HG03139 (cell line): ENCODE measurements around the gene CSF3R.
A peak's percentile ranks its signal among the peaks of the same experiment; 100 is the strongest.

Source experiments
- ATAC-seq: cut with Tn5 transposase; IDR thresholded peaks from one replicate; pipeline ENCODE4 v1.9.1; 2021; ENCODE audit not compliant: unreplicated experiment

CSF3R gene

DNA sequence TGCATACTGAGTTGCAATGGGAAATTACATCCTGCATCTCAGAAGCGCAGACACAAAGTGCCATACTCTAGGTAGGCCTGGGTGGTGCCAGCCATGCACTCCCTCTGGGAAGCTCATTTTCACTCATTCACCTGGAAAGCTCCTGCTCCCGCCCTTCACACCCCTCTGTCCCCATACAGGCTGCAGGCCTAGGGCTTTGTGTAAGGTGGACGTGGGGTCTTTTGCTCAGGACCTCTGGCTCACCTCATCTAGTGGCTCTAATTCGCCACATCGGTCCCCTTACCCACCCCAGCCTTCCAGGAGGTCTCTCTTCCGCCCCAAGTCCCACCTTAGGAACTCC, 19.3 kb downstream of the CSF3R start:
- ATAC-seq, result no peak

DNA sequence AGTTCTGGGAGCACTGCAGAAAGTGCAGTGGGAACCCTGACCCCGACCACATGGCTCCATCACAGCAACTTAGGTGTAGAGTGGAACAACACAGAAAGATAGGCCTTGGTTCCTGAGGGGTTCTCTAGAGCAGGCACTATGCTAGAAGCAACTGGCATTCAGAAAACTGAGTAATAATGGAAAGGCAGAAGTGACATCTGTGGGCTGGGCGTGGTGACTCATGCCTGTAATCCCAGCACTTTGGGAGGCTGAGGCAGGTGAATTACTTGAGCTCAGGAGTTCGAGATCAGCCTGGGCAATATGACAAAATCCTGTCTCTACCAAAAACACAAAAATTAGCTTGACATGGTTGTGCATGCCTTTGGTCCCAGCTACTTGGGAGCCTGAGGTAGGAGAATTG, 23.8 kb downstream of the CSF3R start:
- ATAC-seq, result no peak

DNA sequence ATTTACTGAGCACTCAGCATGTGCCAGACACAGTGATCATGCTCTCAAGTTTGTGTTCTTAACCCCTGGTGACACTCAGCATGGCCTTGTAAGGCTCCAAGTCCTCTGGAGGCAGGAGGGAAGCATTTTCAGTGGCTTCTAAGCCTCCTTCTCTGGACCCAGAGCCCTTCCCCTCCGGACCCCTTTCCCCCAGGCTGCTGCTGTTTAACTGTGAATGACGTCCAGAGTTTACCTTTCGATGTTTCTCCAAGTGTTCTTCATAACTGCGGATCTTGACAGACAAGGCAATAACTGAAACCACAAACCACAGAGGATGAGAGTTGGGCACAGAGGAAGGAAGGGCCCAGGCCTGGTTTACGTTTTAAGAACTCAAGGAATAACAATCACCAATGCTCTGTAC, 25.0 kb downstream of the CSF3R start:
- ATAC-seq, result no peak

DNA sequence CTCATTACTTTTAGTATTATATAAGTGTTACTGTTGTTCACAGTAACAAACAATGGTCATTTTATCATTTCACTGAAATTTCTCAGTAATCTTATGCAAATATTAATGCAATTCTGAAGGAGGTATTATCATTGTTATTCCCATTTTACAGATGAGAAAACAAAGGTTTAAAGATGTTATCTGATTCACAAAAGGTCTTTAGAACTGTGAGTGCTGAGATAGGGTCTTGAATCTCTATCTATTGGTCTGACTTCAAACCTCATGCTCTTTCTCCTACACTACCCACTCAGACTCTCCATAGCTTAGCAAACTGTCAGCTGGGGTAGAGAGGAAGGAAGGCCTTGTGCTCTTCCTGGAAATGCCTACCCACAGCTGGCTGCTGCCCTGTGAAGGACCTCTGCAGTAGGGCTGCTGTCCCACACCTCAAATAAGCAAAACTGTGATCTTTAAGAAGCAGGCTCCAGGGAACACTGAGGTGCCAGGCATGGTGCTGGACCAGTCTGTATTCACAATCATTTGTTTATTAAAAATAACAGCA, 26.3 kb downstream of the CSF3R start:
- ATAC-seq, result no peak

DNA sequence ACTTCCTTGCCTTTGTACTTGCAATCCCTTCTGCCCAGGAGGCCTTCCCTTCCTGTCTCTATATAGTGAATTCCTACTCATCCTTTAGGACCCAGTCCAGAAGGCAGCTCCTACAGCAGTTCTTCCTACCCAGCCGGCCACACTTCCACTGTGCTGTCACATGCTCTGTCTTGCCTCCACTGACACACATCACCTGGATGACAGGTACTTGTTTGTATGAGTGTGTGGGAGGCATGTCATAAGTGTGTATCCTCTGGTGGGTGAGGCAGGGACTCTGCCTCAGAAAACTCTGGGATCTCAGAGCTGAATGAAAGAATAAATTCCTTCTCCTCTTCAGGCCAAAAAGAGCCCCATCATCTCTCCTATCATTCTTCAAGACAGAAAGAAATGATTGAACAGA, 27.3 kb downstream of the CSF3R start:
- no peak for ATAC-seq

DNA sequence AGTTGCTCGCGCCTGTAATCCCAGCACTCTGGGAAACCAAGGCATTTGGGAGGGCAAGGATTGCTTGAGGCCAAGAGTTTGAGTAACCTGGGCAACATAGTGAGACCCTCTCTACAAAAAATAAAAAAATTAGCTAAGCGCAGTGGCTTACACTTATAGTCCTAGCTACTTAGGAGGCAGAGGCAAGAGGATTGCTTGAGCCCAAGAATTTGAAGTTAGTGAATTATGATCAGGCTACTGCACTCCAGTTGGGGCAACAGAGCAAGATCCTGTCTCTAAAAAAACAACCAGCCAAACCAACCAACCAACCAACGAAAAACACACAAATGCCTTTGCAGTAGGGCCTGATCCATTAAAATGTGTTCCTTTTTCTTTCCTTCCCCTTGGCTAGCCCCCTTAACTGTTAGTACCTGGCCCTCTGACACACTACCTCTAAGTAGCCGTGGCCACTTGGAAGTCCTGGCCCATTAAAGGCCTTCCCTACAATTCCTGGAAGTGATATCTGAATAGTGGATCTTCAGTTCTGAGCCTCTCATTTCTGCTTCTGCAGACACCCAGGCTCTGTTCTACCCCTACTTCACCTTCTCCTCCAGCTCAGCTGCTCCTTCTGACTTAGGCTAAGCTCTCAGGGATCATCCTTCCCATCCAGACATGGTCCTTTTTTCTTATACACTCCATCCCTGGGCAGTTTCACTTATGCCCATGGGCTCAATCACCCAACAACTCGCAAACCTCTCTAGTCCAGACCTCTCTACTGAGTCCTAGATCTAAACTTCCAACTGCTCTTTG, 28.9 kb downstream of the CSF3R start:
- ATAC-seq, result no peak

DNA sequence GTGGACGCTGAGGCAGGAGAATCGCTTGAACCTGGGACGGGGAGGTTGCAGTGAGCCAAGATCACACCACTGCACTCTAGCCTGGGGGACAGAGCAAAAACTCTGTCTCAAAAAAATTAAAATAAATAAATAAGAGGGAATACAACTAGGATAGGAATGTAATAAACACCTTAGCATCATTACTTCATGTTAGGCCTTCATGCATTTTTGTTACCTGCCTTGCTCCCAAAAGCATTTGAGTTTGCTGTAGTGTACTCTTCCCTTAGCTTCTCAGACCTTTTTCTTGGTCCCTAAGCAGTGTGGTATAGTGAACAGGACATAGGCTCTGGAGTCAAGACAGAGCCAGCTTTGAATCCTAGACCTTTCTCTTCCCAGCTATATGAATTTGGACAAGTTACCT, 29.7 kb downstream of the CSF3R start:
- ATAC-seq, result no peak

DNA sequence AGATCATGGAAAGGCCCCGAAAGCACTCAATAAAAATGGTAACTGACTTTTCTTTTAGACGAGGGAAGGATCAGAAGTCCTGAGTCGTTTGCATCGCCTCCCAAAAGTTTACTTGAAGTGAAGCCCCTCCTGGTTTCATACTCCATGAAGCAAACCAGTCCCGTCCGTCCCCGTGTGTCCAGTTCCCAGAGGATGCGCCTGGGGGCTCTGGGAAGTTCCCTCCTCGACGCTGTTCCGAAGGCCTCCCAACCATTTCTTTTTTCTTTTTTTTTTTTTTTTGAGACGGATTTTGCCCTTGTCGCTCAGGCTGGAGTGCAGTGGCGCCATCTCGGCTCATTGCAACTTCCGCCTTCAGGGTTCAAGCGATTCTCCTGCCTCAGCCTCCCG, 31.8 kb downstream of the CSF3R start:
- no peak for ATAC-seq

DNA sequence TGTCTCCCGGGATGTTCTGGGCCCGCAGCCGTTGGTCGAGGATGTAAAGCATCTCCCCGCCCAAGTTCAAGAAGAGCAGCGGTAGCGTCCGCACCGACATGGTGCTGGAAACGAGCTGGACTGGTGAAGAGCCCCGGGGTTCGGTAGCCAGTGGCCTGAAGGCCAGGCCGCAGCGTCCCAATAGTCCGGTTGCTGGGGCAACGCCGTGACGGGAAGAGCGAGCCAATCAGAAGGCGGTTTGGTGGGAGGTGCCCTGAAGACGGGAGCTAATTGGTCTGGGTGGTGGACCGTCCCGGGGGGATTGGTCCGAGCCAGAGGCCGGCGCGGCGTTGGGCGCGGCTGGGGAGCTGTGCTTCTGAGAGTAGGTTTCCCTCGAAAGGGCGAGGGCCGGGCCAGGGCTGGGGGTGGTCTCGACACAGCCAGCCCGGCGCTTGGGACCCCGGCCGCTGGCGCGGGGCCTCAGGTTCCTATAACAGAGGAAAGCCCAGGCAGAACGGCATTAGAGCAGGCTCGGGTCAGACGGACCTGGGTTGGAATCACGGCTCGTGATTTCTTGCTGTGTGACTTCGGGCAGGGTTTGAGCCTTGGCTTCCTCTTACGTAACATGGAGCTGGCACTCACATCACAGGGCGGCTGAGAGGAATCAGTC, 32.3 kb downstream of the CSF3R start, which contains the start of gene OSCP1:
Gene OSCP1 (minus strand): TSS at position 182 of the 649 bp plus-strand sequence. CDS start 82 bp downstream, at position 100.
- peak; percentile 95 for ATAC-seq

DNA sequence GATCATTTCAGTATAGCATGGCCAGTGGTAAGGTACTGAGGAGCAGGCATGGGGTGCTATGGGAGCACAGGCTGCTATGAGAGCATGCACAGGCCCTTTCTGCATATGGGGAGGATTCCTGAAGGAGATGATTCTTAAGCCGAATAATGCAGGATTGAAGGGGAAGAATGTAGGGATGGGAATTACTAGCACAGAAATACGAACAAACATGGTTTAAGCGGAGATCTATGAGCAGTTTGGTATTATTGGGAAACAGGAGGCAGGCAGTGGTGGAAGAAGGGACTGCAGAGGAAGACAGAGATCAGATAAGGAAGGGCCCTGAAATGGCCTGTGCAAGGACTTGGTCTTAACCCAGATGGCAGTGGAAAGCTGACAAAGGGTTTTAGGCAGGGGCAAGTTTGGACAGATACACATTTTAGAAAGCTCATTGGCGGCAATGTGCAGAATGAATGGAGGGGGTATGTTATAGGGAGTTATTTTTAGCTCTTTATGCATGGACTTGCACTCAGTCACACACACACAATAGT, 34.1 kb downstream of the CSF3R start:
- ATAC-seq, result no peak

DNA sequence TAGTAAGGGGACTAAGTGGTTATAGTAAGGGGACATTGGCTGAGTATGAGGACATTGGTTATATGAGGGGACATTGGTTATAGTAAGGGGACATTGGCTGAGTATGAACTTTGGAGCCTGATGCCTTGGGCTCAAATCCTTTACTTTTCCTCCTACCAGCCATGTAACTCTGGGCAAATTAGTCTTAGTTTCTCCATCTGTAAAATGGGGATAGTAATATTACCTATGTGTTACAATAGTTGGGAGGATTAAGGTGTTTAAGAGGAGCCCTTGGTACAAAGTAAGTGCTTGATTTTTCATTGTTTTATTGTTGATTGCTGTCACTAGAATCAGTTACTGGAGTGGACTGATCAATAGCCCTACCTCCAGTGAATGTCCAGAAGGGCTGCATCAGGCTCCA, 35.3 kb downstream of the CSF3R start:
- ATAC-seq, result no peak

DNA sequence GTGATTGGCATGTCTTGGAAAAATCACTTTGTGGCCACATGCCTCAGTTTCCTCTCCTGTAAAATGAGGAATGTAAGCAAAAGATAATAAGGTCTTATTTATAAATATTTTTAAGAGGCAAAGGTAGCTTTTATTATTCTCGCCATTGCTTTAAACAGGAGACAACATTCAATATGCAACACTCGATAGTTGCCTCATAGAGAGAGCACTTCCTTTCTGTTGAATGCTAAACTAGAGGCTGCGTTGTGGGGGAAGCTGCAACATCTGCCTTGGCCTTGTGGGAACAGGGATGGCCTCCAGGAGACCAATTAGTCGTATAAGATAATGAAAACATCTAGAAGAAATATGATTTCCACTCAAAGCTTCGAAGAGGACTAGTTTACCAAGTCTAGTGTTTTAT, 36.0 kb downstream of the CSF3R start:
- ATAC-seq, result no peak

DNA sequence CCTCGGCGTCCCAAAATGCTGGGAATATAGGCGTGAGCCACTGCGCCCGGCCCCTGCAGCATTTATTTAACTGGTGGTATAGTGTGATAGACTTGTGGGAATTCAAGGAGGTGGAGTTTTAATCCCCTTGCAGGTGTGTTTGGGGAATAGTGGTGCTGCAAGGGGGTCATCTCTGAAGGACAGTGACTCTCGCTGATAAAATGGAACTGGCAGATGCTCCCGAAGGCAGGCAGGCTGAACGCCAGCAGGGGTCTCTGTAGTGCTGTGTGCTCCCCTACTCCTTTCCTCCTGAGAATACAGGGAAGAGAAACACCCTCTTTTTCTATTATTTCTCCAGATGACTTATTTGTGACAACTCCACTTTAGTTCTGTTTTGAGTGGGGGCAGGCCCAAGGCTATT, 36.4 kb downstream of the CSF3R start:
- ATAC-seq, result no peak

DNA sequence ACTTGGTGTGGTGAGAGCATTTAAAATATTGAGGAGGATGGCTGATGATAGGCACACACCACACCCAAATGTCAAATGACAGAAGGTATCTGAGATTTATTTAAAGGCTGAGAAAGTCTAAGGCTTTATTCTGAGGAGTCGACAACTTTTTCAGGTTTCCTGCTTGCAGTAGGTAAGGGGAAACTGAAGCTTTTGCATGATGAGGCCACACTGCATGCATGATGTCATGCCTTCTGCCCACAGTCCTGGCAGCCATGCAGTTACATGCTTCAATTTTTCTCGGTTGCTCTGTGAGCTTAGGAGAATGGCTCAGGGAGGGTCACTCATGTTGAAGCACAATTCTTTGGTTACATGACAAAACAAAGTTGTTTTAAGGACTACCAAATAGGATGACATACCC, 39.4 kb downstream of the CSF3R start:
- no peak for ATAC-seq

DNA sequence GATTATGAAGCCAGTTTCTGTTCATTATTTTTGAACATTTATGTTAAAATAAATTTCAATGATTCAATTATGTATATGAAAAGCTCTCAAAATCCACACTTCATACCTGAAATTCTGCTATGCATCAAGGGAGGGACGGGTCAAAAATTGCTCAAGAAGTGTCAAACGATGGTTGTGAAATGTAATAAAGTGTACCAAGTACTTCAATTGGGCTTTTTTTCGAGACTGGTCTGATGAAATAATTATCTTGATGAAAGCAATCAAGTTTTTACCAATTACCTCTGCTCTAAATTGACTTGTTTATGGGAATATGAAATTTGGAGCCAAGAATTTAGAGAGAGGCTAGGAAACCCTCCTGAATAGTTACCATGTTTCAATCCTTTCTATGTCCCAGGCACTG, 40.4 kb downstream of the CSF3R start:
- no peak for ATAC-seq

DNA sequence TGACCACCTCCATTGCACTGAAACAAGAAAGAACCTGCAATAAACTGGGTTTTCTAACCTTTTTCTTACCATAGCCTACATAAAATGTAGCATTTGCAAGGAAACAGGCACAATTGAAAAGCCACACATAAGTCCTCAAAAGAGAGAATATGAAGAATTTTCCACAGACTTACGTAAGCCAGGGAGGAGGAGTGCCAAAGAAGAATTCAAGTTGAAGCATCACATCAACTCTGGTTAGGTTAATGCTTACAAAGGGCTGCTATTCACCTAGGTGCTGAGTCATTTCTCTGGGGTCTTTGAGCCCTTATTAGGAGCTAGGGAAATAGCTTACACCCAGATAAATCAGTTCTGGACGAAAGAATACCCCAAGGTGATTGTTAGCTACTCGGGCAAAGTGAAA, 42.1 kb downstream of the CSF3R start:
- ATAC-seq, result no peak

DNA sequence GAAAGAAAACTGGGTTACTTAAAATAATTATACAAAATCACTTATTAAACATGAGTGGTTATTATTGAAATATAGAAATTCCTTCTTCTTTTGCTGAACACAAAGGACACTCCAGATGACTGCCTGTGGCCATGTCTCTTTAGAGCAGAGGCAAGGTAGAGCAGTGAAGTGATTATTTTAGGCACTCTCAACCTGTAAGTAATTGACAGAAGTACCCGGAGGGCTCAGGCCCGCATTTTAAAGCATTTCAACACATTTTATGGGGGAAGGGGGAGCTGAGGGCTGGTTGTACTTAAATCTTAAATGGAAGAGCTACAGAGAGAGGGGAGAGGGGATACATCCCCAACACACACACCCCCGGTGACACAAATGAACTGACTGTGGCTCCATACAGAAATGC, 42.7 kb downstream of the CSF3R start:
- no peak for ATAC-seq

DNA sequence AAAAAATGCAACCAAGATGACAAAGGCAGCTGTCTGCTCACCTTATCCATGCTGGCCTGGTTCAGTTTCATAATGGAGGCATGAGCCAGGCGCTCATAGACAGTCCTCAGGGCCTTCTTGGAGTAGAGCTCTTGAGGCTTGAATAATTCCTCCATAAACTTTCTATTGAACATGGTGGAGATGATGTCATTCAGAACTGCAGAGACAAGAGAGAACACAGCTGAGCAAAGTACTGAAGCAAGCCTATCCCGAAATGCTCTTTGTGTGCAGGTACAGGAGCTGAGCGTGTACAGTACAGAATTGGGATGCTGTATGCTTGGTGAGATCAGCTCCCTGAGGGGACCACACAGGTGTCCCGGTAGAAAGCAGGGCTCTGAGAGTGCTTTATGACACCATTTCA, 44.0 kb downstream of the CSF3R start:
- ATAC-seq, result no peak

DNA sequence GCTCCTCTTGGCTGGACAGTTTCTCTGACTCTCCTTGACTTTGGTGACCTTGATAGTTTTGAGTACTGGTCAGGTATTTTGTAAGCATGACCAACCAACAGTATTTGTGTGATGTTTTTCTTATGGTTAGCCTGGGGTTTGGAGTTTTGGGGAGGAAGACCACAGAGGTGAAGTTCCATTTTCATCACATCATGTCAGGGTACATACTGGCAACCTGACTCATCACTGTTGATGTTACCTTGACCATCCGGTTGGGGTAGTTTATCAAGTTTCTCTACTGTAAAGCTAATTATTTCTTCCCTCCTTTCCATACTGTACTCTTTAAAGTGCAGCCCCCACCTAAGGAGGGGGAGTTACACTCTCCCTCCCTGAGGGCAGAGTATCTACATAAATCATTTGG, 45.9 kb downstream of the CSF3R start:
- ATAC-seq, result no peak

DNA sequence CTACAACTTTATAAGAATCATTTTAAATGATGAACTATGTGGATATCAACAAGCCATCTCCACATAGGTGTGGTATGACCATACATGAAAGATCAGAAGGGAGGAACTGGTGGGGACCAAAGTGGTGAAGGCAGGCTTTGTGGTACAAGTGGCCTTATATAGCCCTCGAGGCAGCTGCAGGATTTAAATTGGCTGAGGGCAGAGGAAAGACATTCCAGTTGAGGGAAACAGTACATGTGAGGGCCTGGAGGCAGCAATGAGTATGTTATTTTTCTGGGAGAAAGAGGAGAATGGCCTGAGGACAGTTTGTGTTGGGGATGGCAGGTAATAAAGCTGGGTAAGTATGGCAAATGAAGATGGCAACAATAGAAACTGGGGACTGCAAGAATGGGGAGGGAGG, 49.6 kb downstream of the CSF3R start:
- ATAC-seq, result no peak

DNA sequence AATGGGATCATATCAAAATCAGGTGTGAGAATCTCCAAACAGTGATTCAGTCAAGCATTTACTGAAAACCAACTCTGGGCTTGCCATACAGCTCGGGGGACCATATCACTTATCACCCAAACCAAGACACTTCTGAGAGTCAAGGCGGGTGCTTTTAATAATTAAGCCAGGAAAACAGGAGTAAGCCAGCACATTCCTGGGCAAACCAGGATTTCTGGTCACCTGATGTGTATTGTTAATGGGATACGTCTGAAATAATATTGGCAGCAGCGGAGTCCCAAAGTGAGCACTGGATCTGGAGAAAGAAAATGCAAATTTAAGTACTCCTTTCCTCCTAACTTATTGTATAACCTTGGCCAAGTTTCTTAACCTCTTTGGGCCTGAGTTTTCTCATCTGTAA, 50.1 kb downstream of the CSF3R start:
- no peak for ATAC-seq

DNA sequence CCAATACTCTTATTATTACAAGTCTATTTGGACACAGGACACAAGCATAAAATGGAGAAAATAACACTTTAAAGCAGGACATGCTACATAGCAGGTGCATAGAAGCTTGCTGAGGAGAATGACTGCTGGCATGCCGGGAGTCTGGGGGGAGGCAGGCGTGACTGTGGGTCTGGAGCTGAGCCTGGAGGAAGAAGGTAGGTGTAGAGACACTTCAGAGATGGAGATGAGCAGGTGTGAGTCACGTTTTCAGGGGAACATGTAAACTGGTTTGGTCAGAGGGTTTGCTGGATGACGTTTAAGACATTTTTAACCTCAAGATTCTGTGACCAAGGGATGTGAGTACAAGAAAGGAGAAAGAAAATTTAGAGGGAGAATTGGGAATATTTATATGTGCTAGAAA, 56.9 kb downstream of the CSF3R start:
- no peak for ATAC-seq
